SH-SY5Y (cell line): ENCODE measurements around the gene SLC38A10.

Experiments
- GATA2 ChIP-seq: IDR thresholded peaks from 2 replicates; pipeline ENCODE4 v1.6.1; 2011; ENCODE audit warnings: mild to moderate bottlenecking, low read depth, low read length
- GATA3 ChIP-seq: IDR thresholded peaks from 2 replicates; pipeline ENCODE4 v1.6.1; 2011; ENCODE audit warnings: low read depth, mild to moderate bottlenecking, low read length, moderate library complexity

- TF ChIP-seq GATA2 = no peak
- no peak for TF ChIP-seq GATA3
These were observed 16.3 kb downstream of the SLC38A10 start for GRCh38 chr17:81278831-81279230.
